ENCODE data around the gene ARFIP2. TPM values are rescaled to one million over a fixed set of nuclear protein-coding genes. Genes with fewer than 3 reads are reported as not detected.

ARFIP2 gene
- total RNA-seq, 1 donor from 2014 or later: 54.0 TPM

DNA sequence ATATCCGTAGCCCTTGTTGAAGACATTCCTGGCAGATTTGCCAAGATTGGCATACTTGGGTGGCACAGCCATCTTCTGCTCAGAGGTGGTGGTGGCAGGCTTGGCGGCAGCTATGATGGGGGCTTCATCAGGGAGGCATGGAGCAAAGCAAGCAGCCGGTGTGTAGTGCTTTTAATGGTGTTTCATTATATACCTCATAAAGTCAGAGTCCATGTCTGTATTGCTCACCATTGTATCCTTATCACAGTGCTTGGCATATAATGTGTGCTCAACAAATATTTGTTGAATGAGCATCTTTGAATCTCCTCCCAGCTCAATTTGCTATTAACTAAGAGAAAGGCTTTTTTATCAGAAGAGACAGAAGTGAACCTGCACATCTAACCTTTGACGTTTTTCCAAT is 8.2 kb upstream of the ARFIP2 start:
- Histone ChIP-seq H3K36me3 (peaks cover 0 to 32% of the 10 kb centered on the region in 2 donors), H3K4me3 (no peak overlapping the region), H3K27ac (no peak overlapping the region), H3K9me3 (no peaks in the 10 kb centered on the region), H3K4me1 (no peaks in the 10 kb centered on the region), H3K27me3 (no peaks in the 10 kb centered on the region)
- TF ChIP-seq POLR2AphosphoS5 (IDR thresholded peaks at IDR 0.05; ENCODE audit: insufficient read depth in 1 of 2, low read depth in 1 of 2): no peak
- no peak for TF ChIP-seq POLR2A (IDR thresholded peaks at IDR 0.05)
- TF ChIP-seq, protein P1, sequence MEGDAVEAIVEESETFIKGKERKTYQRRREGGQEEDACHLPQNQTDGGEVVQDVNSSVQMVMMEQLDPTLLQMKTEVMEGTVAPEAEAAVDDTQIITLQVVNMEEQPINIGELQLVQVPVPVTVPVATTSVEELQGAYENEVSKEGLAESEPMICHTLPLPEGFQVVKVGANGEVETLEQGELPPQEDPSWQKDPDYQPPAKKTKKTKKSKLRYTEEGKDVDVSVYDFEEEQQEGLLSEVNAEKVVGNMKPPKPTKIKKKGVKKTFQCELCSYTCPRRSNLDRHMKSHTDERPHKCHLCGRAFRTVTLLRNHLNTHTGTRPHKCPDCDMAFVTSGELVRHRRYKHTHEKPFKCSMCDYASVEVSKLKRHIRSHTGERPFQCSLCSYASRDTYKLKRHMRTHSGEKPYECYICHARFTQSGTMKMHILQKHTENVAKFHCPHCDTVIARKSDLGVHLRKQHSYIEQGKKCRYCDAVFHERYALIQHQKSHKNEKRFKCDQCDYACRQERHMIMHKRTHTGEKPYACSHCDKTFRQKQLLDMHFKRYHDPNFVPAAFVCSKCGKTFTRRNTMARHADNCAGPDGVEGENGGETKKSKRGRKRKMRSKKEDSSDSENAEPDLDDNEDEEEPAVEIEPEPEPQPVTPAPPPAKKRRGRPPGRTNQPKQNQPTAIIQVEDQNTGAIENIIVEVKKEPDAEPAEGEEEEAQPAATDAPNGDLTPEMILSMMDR (IDR thresholded peaks at IDR 0.05): no peak
- intact Hi-C loops (cut with DNase I): no loop called here
- no peak for DNase-seq (ENCODE audit: extremely low spot score in 2 of 2)

DNA sequence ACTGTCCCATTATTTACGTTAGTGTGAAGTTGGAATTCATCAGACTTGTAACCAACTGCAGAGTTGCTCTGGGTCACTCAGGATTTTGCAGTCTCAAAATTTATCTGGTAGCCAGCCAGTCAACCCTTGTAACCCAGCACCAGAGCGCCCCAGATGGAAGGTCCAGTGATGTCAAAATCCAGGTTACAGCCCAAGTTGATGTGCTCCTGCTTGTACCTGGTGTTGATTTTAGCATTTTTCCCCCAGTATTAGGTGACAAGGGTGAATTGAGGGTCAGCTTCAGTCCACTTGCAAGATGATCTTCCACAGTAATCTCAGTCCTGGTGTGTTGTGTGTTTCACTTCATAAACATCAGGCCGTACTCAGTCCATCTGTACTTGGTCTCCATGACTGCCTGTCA is 7.7 kb upstream of the ARFIP2 start:
- TF ChIP-seq, protein P1 (IDR thresholded peaks at IDR 0.05): no peak
- no peak for TF ChIP-seq POLR2A (IDR thresholded peaks at IDR 0.05)
- TF ChIP-seq POLR2AphosphoS5 (IDR thresholded peaks at IDR 0.05; ENCODE audit: insufficient read depth in 1 of 2, low read depth in 1 of 2): no peak
- no peak for DNase-seq (ENCODE audit: extremely low spot score in 2 of 2)
- H3K9me3 ChIP-seq: no peaks in the 10 kb centered on the region
- no peaks in the 10 kb centered on the region for H3K4me1 ChIP-seq
- peaks cover 0 to 37% of the 10 kb centered on the region in 2 donors for H3K36me3 ChIP-seq
- no peaks in the 10 kb centered on the region for H3K27me3 ChIP-seq
- intact Hi-C loops (cut with DNase I): no loop called here
- no peak overlapping the region for H3K27ac ChIP-seq
- H3K4me3 ChIP-seq: no peak overlapping the region

DNA sequence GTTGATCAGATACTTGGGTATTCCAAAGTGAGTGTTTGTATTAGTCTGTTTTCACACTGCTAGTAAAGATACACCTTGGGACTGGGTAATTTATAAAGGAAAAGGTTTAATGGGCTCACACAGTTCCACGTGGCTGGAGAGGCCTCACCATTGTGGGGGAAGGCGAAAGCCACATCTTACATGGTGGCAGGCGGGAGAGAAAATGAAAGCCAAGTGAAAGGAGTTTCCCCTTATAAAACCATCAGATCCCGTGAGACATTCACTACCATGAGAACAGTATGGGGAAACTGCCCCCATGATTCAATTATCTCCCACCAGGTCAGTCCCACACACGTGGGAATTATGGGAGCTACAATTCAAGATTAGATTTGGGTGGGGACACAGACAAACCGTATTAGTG is 7.2 kb upstream of the ARFIP2 start:
- Histone ChIP-seq H3K4me3 (no peak overlapping the region), H3K9me3 (no peaks in the 10 kb centered on the region), H3K4me1 (peaks cover 3% of the 10 kb centered on the region), H3K27me3 (no peaks in the 10 kb centered on the region), H3K27ac (no peak overlapping the region), H3K36me3 (peaks cover 0 to 42% of the 10 kb centered on the region in 2 donors)
- no peak for TF ChIP-seq POLR2AphosphoS5 (IDR thresholded peaks at IDR 0.05; ENCODE audit: insufficient read depth in 1 of 2, low read depth in 1 of 2)
- TF ChIP-seq, protein P1 (IDR thresholded peaks at IDR 0.05): no peak
- no peak for TF ChIP-seq POLR2A (IDR thresholded peaks at IDR 0.05)
- no peak for DNase-seq (ENCODE audit: extremely low spot score in 2 of 2)
- intact Hi-C loops (cut with DNase I): no loop called here

DNA sequence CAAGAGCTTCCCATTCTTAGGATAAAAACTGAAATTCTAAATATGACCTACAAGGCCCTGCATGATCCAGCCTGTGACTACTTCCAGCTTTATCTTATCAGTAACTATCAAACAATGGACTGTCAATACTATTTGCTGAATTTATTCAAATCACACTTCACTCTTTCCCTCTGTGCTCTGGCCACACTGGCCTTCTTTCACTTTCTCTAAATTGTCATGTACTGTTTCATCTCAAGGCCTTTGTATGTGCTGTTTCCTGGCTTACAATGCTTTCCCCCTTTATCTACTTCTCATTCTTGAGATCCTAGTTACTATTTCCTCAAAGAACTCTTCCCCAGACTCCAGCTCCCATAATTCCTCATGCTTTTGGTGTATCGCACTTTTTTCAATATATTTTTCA is 5.8 kb upstream of the ARFIP2 start:
- TF ChIP-seq, protein P1 (IDR thresholded peaks at IDR 0.05): no peak
- TF ChIP-seq POLR2AphosphoS5 (IDR thresholded peaks at IDR 0.05; ENCODE audit: insufficient read depth in 1 of 2, low read depth in 1 of 2) (no peak), POLR2A (IDR thresholded peaks at IDR 0.05) (no peak)
- no peak overlapping the region for H3K4me3 ChIP-seq
- no peak for DNase-seq (ENCODE audit: extremely low spot score in 2 of 2)
- peaks cover 17% of the 10 kb centered on the region for H3K4me1 ChIP-seq
- H3K9me3 ChIP-seq: no peaks in the 10 kb centered on the region
- intact Hi-C loops (cut with DNase I): no loop called here
- H3K36me3 ChIP-seq: peaks cover 0 to 41% of the 10 kb centered on the region in 2 donors
- no peak overlapping the region for H3K27ac ChIP-seq
- H3K27me3 ChIP-seq: no peaks in the 10 kb centered on the region

DNA sequence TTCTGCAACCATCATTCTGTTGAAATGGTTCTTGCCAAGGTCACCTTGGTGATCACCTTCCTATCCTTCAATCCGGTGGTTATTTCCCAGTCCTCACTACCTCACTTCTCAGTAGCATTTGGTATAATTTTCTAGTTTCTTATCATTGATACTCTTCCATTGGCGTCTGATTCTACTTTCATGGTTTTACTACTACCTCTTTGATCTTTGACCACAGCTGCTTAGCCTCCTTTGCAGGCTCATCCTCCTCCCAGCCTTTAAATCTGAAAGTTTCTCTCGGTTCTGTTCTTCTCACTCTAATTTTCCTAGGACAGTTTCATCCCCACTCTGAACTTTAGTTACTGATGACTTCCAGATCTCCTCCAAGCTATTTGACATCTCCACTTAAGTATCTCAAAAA is 5.1 kb upstream of the ARFIP2 start:
- no peak overlapping the region for H3K27ac ChIP-seq
- peaks cover 19% of the 10 kb centered on the region for H3K4me1 ChIP-seq
- peaks cover 0 to 41% of the 10 kb centered on the region in 2 donors for H3K36me3 ChIP-seq
- intact Hi-C loops (cut with DNase I): no loop called here
- TF ChIP-seq POLR2A (IDR thresholded peaks at IDR 0.05): no peak
- TF ChIP-seq POLR2AphosphoS5 (IDR thresholded peaks at IDR 0.05; ENCODE audit: insufficient read depth in 1 of 2, low read depth in 1 of 2): no peak
- no peaks in the 10 kb centered on the region for H3K27me3 ChIP-seq
- no peak for DNase-seq (ENCODE audit: extremely low spot score in 2 of 2)
- H3K9me3 ChIP-seq: no peaks in the 10 kb centered on the region
- H3K4me3 ChIP-seq: no peak overlapping the region
